HepG2 (cell line): ENCODE measurements around the gene PLP1. TPM values are rescaled to one million over a fixed set of nuclear protein-coding genes. Genes with fewer than 3 reads are reported as not detected.
A peak's percentile ranks its signal among the peaks of the same experiment; 100 is the strongest.

Source experiments
- ELF4 ChIP-seq: sonication (generic); formaldehyde crosslinking; IDR thresholded peaks from 2 replicates; pipeline ENCODE4 v1.5.0; 2020; ENCODE audit warnings: missing genetic modification reagents, mild to moderate bottlenecking, moderate library complexity, borderline replicate concordance
- HIC2 ChIP-seq: sonication (generic); formaldehyde crosslinking; IDR thresholded peaks from 2 replicates; pipeline ENCODE4 v1.9.0; 2022; ENCODE audit warnings: low read depth, missing genetic modification reagents
- JUND ChIP-seq: sonication (generic); formaldehyde crosslinking; IDR thresholded peaks from 2 replicates; pipeline ENCODE4 v1.8.0; 2022; ENCODE audit warnings: mild to moderate bottlenecking, missing genetic modification reagents
- KIAA2018 ChIP-seq: sonication (generic); formaldehyde crosslinking; IDR thresholded peaks from 2 replicates; pipeline ENCODE4 v1.5.0; 2020; ENCODE audit warnings: mild to moderate bottlenecking, missing genetic modification reagents, borderline replicate concordance
- KLF6 ChIP-seq: IDR thresholded peaks from 2 replicates; pipeline ENCODE4 v1.8.0; 2016; ENCODE audit warnings: missing biosample characterization, missing genetic modification reagents
- RFXAP ChIP-seq: sonication (generic); formaldehyde crosslinking; IDR thresholded peaks from 2 replicates; pipeline ENCODE4 v1.4.0; 2020; ENCODE audit warnings: missing genetic modification reagents, borderline replicate concordance
- RNF2 ChIP-seq: fragments of 450-650 bp; conservative IDR thresholded peaks from 2 replicates; pipeline ENCODE4 v1.6.1; 2016; ENCODE audit warnings: low read depth
- TCF7 ChIP-seq: sonication (generic); IDR thresholded peaks from 2 replicates; pipeline ENCODE4 v1.6.1; 2016; ENCODE audit warnings: antibody characterized with exemption, low read depth
- TOE1 ChIP-seq: sonication (generic); formaldehyde crosslinking; IDR thresholded peaks from 2 replicates; pipeline ENCODE4 v1.4.0; 2020; ENCODE audit warnings: mild to moderate bottlenecking, missing genetic modification reagents
- XRCC5 ChIP-seq: fragments of 200-400 bp; formaldehyde crosslinking; optimal IDR thresholded peaks from 2 replicates; pipeline ENCODE3; 2017; ENCODE audit warnings: mild to moderate bottlenecking, low read length
- ZFAT ChIP-seq: sonication (generic); formaldehyde crosslinking; conservative IDR thresholded peaks from 2 replicates; pipeline ENCODE4 v1.8.1; 2023; ENCODE audit warnings: missing genetic modification reagents, inconsistent platforms
- ZFP41 ChIP-seq: sonication (generic); formaldehyde crosslinking; IDR thresholded peaks from 2 replicates; pipeline ENCODE4 v1.4.0; 2020; ENCODE audit warnings: mild to moderate bottlenecking, missing genetic modification reagents, borderline replicate concordance
- ZNF792 ChIP-seq: IDR thresholded peaks from 2 replicates; pipeline ENCODE4 v1.6.1; 2016
- polyA plus RNA-seq, 8 experiments: library from polyadenylated mRNA; depleted of rRNA in 3 of 8; stranded (reverse) in 7 of 8; unstranded in 1 of 8; fragments of >200 nt; fragmentation: Illumina TruSeq in 4 of 8; extraction: Trizol in 4 of 8; gene quantifications; 2 replicates each; pipeline versions ENCODE4 v1.2.1 to v1.2.3, GENCODE V29; 2011 to 2016; ENCODE audit warnings: low read depth in 4 of 8, missing spikeins in 1 of 8, mixed read lengths in 1 of 8; ENCODE audit not compliant: insufficient read depth in 1 of 8
- total RNA-seq, 5 experiments: library from RNA; depleted of rRNA; stranded (reverse); fragments of >200 nt; fragmentation: Illumina TruSeq; extraction: Trizol; gene quantifications; 2 replicates each; pipeline ENCODE4 v1.2.3, GENCODE V29; 2016; ENCODE audit warnings: low read depth in 1 of 5
- TF ChIP-seq, protein P1 (sequence below): sonication (generic); formaldehyde crosslinking; IDR thresholded peaks from 2 replicates; pipeline ENCODE4 v1.4.0; 2020; ENCODE audit warnings: missing genetic modification reagents
- TF ChIP-seq, protein P2 (sequence below): sonication (generic); formaldehyde crosslinking; IDR thresholded peaks from 2 replicates; pipeline ENCODE4 v1.8.1; 2023; ENCODE audit warnings: mild to moderate bottlenecking, moderate library complexity, missing genetic modification reagents

Gene PLP1
- total and polyA plus RNA-seq, 2 of the 13 experiments (the other 11 are each of a cell fraction or from before 2014, with no cell fraction given) = 0.15 to 0.27 TPM

- TF ChIP-seq KIAA2018 (CRISPR knock-in tag) = no peak
- TF ChIP-seq ZFAT (CRISPR knock-in tag) = no peak
- TF ChIP-seq KLF6 (CRISPR knock-in tag) = no peak
- no peak for TF ChIP-seq ZNF792 (CRISPR knock-in tag)
- peak; percentile 36; the same call in 1 of the 2 replicates for TF ChIP-seq TCF7
- no peak for TF ChIP-seq XRCC5
- no peak for TF ChIP-seq RFXAP (CRISPR knock-in tag)
- TF ChIP-seq ELF4 (CRISPR knock-in tag) = no peak
- no peak for TF ChIP-seq RNF2
- no peak for TF ChIP-seq HIC2 (CRISPR knock-in tag)
- no peak for TF ChIP-seq ZFP41 (CRISPR knock-in tag)
- TF ChIP-seq, protein P1, sequence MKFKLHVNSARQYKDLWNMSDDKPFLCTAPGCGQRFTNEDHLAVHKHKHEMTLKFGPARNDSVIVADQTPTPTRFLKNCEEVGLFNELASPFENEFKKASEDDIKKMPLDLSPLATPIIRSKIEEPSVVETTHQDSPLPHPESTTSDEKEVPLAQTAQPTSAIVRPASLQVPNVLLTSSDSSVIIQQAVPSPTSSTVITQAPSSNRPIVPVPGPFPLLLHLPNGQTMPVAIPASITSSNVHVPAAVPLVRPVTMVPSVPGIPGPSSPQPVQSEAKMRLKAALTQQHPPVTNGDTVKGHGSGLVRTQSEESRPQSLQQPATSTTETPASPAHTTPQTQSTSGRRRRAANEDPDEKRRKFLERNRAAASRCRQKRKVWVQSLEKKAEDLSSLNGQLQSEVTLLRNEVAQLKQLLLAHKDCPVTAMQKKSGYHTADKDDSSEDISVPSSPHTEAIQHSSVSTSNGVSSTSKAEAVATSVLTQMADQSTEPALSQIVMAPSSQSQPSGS (CRISPR knock-in tag) = no peak
- 0 out of 2 replicates have a peak, but pooled peaks have one; percentile 14 for TF ChIP-seq JUND (CRISPR knock-in tag)
- TF ChIP-seq TOE1 = no peak
- TF ChIP-seq, protein P2, sequence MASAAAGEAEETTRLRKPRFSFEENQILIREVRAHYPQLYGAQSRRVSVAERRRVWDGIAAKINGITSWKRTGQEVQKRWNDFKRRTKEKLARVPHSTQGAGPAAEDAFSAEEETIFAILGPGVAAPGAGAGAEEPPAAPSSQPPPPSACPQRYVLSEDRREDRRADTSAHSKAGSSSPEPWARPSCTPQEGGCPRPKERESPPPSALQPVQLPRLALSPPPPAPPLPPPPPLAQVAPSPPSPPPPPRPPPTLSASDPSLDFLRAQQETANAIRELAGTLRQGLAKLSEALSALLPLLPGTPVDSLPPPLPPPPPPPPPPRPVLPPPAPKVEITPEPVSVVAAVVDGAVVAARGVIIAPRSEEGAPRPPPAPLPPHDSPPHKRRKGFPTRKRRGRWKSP (CRISPR knock-in tag) = no peak
These were observed 29.2 kb downstream of the PLP1 start (continued) for GRCh38 chrX:103805860-103806259.
